Stomach (tissue), 4 donors: ENCODE measurements around the gene CCDC169.

ENCODE experiments used
- POLR2A ChIP-seq, 4 donors: fragments of 450-650 bp; IDR thresholded peaks; one replicate each; pipeline ENCODE4 v1.6.1; 2016; ENCODE audit warnings: antibody characterized with exemption in 4 of 4, control low read depth in 2 of 4, mild to moderate bottlenecking in 1 of 4, moderate library complexity in 1 of 4
- TF ChIP-seq, protein P1 (sequence below), 7 experiments: fragments of 450-650 bp in 4 of 7; fragments of 200-600 bp in 3 of 7; sonication (generic) in 3 of 7; IDR thresholded peaks; one replicate each; pipeline ENCODE4 v1.5.1; 2016 to 2019; ENCODE audit warnings: antibody characterized with exemption in 7 of 7, control low read depth in 2 of 7, mild to moderate bottlenecking in 1 of 7

DNA sequence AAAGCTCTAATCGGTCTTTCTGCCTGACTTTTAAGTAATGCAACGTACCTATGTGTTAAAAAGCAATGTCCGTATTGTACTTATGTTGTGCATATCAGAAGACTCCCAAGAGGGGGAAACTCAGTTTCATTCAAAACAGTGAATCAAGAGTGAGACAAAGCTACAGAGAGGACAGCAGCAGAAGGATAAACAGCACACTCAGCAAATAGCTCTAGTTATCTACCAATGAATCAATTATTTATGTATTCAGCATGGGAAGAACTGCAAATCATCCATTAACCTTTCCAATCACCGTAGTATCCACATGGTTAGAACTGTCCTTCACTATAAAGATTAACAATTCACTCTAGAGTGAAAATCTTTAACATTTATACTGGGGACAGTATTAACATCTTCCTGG is 46.6 kb downstream of the CCDC169 start:
- TF ChIP-seq, protein P1, sequence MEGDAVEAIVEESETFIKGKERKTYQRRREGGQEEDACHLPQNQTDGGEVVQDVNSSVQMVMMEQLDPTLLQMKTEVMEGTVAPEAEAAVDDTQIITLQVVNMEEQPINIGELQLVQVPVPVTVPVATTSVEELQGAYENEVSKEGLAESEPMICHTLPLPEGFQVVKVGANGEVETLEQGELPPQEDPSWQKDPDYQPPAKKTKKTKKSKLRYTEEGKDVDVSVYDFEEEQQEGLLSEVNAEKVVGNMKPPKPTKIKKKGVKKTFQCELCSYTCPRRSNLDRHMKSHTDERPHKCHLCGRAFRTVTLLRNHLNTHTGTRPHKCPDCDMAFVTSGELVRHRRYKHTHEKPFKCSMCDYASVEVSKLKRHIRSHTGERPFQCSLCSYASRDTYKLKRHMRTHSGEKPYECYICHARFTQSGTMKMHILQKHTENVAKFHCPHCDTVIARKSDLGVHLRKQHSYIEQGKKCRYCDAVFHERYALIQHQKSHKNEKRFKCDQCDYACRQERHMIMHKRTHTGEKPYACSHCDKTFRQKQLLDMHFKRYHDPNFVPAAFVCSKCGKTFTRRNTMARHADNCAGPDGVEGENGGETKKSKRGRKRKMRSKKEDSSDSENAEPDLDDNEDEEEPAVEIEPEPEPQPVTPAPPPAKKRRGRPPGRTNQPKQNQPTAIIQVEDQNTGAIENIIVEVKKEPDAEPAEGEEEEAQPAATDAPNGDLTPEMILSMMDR (IDR thresholded peaks at IDR 0.05): no peak
- no peak for TF ChIP-seq POLR2A (IDR thresholded peaks at IDR 0.05)
